ENCODE data around the gene STX2.
"Not testable (repeated sequence)": the region's sequence is repeated elsewhere in the genome, so short reads cannot be mapped to it uniquely, and the experiment has no call there.

The STX2 gene

DNA sequence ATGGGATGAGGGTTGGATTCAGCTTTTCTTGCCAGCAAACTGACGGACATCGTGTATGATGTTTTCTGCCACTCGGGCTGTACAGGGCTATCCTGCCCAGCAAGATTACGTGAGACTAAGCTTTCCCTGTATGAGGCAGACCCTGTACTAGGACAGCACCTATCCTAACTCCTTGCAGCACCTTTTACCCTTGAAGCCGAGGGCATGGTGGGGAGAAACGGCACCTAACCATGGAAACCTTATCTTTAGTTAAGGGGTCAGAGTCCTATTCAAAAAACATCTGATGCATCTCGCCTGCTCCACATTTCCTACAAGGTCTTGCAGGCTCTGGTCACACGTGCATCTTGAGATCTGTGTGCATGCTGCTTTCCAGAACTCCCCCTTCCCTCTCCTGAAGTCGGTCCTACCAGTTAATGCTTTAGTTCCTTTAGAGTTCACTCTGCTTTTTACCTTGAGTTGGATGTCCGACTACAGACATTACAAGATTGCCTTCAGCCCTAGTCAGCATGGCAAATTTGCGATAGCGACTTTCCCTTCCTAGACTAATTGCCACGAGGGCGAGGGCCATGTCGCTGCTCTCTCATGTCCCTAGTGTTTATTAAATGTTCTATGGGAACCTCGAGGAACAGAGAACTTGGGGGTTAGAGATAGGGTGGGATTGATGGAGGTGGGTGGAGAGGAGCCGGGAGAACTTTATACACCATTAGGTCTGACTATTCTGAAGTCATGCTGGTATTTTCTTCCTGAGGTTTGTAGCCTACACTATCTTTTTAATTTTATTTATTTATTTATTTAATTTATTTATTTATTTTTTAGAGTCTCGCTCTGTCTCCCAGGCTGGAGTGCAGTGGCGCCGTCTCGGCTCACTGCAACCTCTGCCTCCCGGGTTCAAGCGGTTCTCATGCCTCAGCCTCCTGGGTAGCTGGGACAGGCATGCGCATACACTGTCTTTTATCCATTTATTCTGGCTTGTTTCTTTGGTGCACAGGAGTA, 39.4 kb upstream of the STX2 start:
- no peak for TF ChIP-seq CTCF (IDR thresholded peaks at IDR 0.05; ENCODE audit: insufficient read depth, missing control alignments)
- no peak for FAIRE-seq
- no peak for DNase-seq (ENCODE audit: insufficient read length, low spot score)

GRCh38 chr12:130877333-130877732, 38.3 kb upstream of the STX2 start:
- DNase-seq (ENCODE audit: insufficient read length, low spot score), result no peak
- no peak for FAIRE-seq
- no peak for TF ChIP-seq CTCF (IDR thresholded peaks at IDR 0.05; ENCODE audit: insufficient read depth, missing control alignments)

DNA sequence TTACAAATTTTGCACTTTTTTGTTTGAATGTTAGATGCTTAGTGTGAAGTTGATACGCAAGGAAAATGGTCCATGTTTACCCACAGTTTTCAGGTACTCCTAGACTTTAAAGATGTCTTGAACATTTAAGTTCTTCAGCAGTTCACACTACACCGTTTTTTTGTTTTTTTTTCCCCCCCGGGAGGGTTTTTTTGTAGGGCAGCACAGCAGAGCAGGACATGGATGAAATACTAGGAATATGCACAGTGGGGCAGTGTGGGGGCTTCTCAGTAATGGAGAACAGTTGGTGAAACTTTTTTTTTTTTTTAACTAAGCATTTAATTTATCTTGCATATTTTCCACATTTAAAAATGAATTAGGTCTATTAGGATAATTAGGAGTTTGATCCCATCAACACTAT, 37.7 kb upstream of the STX2 start:
- no peak for DNase-seq (ENCODE audit: insufficient read length, low spot score)
- no peak for FAIRE-seq
- no peak for TF ChIP-seq CTCF (IDR thresholded peaks at IDR 0.05; ENCODE audit: insufficient read depth, missing control alignments)

DNA sequence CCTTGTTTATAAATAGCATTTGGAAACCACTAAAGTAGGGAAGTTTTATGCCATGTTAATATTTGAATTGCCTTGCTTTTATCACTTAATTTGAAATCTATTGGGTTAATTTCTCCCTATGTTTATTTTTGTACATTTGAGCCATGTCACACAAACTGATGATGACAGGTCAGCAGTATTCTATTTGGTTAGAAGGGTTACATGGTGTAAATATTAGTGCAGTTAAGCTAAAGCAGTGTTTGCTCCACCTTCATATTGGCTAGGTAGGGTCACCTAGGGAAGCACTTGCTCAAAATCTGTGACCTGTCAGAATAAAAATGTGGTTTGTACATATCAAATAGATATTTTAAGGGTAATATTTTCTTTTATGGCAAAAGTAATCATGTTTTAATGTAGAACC, 37.2 kb upstream of the STX2 start:
- TF ChIP-seq CTCF (IDR thresholded peaks at IDR 0.05; ENCODE audit: insufficient read depth, missing control alignments), result no peak
- no peak for DNase-seq (ENCODE audit: insufficient read length, low spot score)
- no peak for FAIRE-seq

DNA sequence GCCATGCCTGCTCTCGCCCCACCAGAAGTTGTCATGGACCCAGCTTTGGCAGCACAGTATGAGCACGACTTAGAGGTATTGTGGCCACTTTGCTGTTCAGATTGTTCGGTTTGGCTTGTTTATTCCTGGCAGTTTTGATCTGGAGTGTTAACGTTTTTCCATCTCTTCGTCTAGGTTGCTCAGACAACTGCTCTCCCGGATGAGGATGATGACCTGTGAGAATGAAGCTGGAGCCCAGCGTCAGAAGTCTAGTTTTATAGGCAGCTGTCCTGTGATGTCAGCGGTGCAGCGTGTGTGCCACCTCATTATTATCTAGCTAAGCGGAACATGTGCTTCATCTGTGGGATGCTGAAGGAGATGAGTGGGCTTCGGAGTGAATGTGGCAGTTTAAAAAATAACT, 36.7 kb upstream of the STX2 start:
- not testable (repeated sequence) for DNase-seq (ENCODE audit: insufficient read length, low spot score); FAIRE-seq

DNA sequence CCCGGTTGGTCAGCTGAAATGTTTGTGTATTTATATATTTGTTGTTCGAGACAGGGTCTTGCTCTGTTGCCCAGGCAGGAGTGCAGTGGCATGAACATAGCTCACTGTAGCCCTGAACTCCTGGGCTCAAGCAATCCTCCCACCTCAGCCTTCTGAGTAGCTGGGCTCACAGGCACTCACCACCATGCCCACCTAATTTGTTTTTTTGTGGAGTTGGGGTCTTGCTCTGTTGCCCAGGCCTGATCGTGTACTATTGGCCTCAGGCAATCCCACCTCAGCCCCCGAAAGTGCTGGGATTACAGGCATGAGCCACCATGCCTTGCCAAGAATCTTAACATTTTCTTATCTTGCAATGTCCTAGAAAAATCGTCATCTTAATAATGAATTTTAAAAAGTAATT, 36.1 kb upstream of the STX2 start:
- DNase-seq (ENCODE audit: insufficient read length, low spot score) (no peak), FAIRE-seq (no peak)
- TF ChIP-seq CTCF (IDR thresholded peaks at IDR 0.05; ENCODE audit: insufficient read depth, missing control alignments), result no peak

DNA sequence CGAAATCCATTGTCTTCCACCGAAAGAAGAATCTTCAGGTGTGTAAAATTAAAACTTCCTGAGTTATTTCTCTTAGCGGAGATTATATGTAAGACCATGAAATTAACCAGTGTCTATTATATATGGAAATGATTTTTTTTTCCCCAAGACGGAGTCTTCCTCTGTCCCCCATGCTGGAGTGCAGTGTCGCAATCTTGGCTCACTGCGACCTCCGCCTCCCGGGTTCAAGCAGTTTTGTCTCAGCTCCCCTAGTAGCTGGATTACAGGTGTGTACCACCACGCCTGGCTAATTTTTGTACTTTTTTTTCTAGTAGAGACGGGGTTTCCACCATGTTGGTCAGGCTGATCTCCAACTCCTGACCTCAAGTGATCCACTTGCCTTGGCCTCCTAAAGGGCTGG, 35.6 kb upstream of the STX2 start:
- no peak for FAIRE-seq
- DNase-seq (ENCODE audit: insufficient read length, low spot score), result no peak
- TF ChIP-seq CTCF (IDR thresholded peaks at IDR 0.05; ENCODE audit: insufficient read depth, missing control alignments), result no peak

Measured in D721Med (cell line).